ENCODE results near the gene SDHC. TPM values are rescaled to one million over a fixed set of nuclear protein-coding genes. Genes with fewer than 3 reads are reported as not detected.

The SDHC gene
- total and polyA plus RNA-seq, 2 of the 13 experiments (the other 11 are each of a cell fraction or from before 2014, with no cell fraction given), result 27.1 to 229 TPM

GRCh38 chr1:161389691-161390558 is 75.7 kb downstream of the SDHC start (continued):
- TF ChIP-seq, protein P1, sequence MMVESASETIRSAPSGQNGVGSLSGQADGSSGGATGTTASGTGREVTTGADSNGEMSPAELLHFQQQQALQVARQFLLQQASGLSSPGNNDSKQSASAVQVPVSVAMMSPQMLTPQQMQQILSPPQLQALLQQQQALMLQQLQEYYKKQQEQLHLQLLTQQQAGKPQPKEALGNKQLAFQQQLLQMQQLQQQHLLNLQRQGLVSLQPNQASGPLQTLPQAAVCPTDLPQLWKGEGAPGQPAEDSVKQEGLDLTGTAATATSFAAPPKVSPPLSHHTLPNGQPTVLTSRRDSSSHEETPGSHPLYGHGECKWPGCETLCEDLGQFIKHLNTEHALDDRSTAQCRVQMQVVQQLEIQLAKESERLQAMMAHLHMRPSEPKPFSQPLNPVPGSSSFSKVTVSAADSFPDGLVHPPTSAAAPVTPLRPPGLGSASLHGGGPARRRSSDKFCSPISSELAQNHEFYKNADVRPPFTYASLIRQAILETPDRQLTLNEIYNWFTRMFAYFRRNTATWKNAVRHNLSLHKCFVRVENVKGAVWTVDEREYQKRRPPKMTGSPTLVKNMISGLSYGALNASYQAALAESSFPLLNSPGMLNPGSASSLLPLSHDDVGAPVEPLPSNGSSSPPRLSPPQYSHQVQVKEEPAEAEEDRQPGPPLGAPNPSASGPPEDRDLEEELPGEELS (CRISPR knock-in tag; IDR thresholded peaks at IDR 0.05), result 0 out of 2 replicates have a peak, but pooled peaks have one; percentile 46
- TF ChIP-seq ZNF292 (CRISPR knock-in tag; IDR thresholded peaks at IDR 0.05; ENCODE audit: borderline replicate concordance, low read depth), result peak; percentile 40; the same call in 1 of the 2 replicates
- TF ChIP-seq, protein P2, sequence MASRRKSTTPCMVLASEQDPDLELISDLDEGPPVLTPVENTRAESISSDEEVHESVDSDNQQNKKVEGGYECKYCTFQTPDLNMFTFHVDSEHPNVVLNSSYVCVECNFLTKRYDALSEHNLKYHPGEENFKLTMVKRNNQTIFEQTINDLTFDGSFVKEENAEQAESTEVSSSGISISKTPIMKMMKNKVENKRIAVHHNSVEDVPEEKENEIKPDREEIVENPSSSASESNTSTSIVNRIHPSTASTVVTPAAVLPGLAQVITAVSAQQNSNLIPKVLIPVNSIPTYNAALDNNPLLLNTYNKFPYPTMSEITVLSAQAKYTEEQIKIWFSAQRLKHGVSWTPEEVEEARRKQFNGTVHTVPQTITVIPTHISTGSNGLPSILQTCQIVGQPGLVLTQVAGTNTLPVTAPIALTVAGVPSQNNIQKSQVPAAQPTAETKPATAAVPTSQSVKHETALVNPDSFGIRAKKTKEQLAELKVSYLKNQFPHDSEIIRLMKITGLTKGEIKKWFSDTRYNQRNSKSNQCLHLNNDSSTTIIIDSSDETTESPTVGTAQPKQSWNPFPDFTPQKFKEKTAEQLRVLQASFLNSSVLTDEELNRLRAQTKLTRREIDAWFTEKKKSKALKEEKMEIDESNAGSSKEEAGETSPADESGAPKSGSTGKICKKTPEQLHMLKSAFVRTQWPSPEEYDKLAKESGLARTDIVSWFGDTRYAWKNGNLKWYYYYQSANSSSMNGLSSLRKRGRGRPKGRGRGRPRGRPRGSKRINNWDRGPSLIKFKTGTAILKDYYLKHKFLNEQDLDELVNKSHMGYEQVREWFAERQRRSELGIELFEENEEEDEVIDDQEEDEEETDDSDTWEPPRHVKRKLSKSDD (CRISPR knock-in tag; IDR thresholded peaks at IDR 0.05; ENCODE audit: low read depth), result peak; percentile 44; the same call in 1 of the 2 replicates
- 0 out of 2 replicates have a peak, but pooled peaks have one; percentile 32 for TF ChIP-seq HCFC1 (IDR thresholded peaks at IDR 0.05; ENCODE audit: low read depth, low read length)
- TF ChIP-seq RXRA (CRISPR knock-in tag; IDR thresholded peaks at IDR 0.05), result peak; percentile 39; the same call in 1 of the 2 replicates
- TF ChIP-seq ZFP37 (CRISPR knock-in tag; IDR thresholded peaks at IDR 0.05; ENCODE audit: borderline replicate concordance), result 0 out of 2 replicates have a peak, but pooled peaks have one; percentile 64
- TF ChIP-seq BCL6 (CRISPR knock-in tag; IDR thresholded peaks at IDR 0.05), result 0 out of 2 replicates have a peak, but pooled peaks have one; percentile 34
- TF ChIP-seq STAT6 (CRISPR knock-in tag; IDR thresholded peaks at IDR 0.05; ENCODE audit: borderline replicate concordance), result no peak
- peak; percentile 65 for TF ChIP-seq ERF (CRISPR knock-in tag; IDR thresholded peaks at IDR 0.05)
- peak; percentile 80; the same call in 1 of the 2 replicates for TF ChIP-seq FOXC1 (CRISPR knock-in tag; IDR thresholded peaks at IDR 0.05; ENCODE audit: borderline replicate concordance)
- TF ChIP-seq HOXA3 (CRISPR knock-in tag; IDR thresholded peaks at IDR 0.05), result peak; percentile 87
- peak; percentile 59; the same call in 1 of the 2 replicates for TF ChIP-seq SP4 (CRISPR knock-in tag; IDR thresholded peaks at IDR 0.05)
- TF ChIP-seq GTF2F1 (IDR thresholded peaks at IDR 0.05; ENCODE audit: low read length), result no peak
- no peak for TF ChIP-seq SSRP1 (CRISPR knock-in tag; IDR thresholded peaks at IDR 0.05)
- peak; percentile 93 for TF ChIP-seq POLR2G (IDR thresholded peaks at IDR 0.05; ENCODE audit: low read depth, low read length)
- no peak for TF ChIP-seq SP140L (CRISPR knock-in tag; IDR thresholded peaks at IDR 0.05; ENCODE audit: borderline replicate concordance)
